AG04449 (cell line): ENCODE data around the gene FLNC.

ENCODE experiments used
- CTCF ChIA-PET: fragments of 350-600 bp; formaldehyde crosslinking; extraction: SDS; loops from one replicate; lab custom pipeline; 2021; ENCODE audit warnings: antibody characterized with exemption; lab: Yijun Ruan, JAX
- POLR2A ChIA-PET: fragments of 400-600, 350-600 bp; formaldehyde crosslinking; extraction: SDS; loops from one replicate; lab custom pipeline; 2020; ENCODE audit warnings: antibody characterized with exemption, inconsistent platforms; lab: Yijun Ruan, JAX
- DNase-seq: peaks from one replicate; pipeline ENCODE4 v3.0.0-alpha.2; 2010; ENCODE audit warnings: low read depth, low spot score
- H3K4me3 ChIP-seq: 2 replicates; pipeline ENCODE4 v1.5.1; 2011; ENCODE audit warnings: low read depth, mild to moderate bottlenecking, control low read depth, low read length
- CTCF ChIP-seq: IDR thresholded peaks from one replicate; pipeline ENCODE4 v1.5.1; 2011; ENCODE audit warnings: mild to moderate bottlenecking, moderate library complexity, low read length, control low read depth, inconsistent platforms; ENCODE audit not compliant: insufficient read depth; ENCODE audit errors: missing control alignments

Gene FLNC

DNA sequence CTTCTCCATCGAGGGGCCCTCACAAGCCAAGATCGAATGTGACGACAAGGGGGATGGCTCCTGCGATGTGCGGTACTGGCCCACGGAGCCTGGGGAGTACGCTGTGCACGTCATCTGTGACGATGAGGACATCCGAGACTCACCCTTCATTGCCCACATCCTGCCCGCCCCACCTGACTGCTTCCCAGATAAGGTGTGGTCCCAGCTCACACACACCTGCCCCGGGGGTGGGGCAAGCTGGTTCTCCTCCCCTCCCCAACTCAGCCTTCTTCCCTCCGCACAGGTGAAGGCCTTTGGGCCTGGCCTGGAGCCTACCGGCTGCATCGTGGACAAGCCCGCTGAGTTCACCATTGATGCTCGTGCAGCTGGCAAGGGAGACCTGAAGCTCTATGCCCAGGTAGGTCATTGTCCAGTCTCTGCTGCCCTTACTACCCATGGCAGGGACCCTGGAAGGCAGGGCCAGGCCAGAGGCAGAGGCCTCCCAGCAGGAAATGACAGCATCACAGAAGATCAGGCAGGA, 11.0 kb downstream of the FLNC start:
- POLR2A ChIA-PET, result no interaction called here
- no peak for DNase-seq
- CTCF ChIA-PET, result interaction anchor here (1.1 to 8.4 kb wide), 5 partner anchors 8 to 20 kb away, joined by 3 to 48 read pairs (median 8); partner anchors contain the start of gene ATP6V1F

GRCh38 chr7:128841921-128842673, 11.9 kb downstream of the FLNC start:
- no peak for DNase-seq

More for the DNA sequence above, 11.0 kb downstream of the FLNC start:
- H3K4me3 ChIP-seq, result no peak overlapping the region
- no peak for TF ChIP-seq CTCF

DNA sequence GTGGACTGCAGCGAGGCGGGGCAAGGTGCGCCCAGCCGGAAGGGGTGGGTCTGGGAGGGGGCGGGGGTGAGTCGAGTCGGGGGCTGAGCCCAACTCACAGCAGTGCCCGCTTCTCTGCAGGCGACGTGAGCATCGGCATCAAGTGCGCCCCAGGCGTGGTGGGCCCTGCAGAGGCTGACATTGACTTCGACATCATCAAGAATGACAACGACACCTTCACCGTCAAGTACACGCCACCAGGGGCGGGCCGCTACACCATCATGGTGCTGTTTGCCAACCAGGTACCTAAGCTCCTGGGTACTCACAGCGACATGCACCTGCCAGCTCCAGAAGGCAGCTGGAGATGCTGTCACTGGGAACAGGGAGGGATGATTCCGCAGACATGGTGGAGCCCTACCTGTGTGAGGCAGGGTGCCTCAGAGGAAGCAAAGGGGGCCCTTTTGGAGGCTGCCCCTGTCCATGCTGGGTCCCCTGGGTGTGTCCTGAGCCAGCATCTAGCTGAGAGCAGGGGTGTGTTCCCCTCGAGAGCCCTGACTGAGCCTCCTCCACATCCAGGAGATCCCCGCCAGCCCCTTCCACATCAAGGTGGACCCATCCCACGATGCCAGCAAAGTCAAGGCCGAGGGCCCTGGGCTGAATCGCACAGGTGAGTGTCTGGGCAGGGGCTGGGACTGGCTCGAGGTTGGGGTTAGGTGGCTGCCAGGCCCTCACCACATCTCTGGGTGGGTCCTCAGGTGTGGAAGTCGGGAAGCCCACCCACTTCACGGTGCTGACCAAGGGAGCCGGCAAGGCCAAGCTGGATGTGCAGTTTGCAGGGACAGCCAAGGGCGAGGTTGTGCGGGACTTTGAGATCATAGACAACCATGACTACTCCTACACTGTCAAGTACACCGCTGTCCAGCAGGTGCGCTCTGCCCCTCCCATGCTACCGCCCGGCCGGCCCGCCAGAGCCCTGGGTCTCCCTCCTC, 12.8 kb downstream of the FLNC start:
- ChIA-PET POLR2A (interaction anchor here (1.2 kb wide), 1 partner anchor 20 kb away, joined by 3 read pairs; the partner anchor contains the start of gene ATP6V1F), CTCF (interaction anchor here (0.6 to 8.4 kb wide), 9 partner anchors 8 to 103 kb away, joined by 3 to 48 read pairs (median 5); partner anchors contain the start of gene ATP6V1F)
- no peak overlapping the region for H3K4me3 ChIP-seq
- no peak for DNase-seq
- TF ChIP-seq CTCF, result no peak

More at GRCh38 chr7:128841921-128842673, 11.9 kb downstream of the FLNC start:
- ChIA-PET POLR2A (no interaction called here), CTCF (interaction anchor here (0.6 to 8.4 kb wide), 9 partner anchors 8 to 104 kb away, joined by 3 to 48 read pairs (median 5); partner anchors contain the start of gene ATP6V1F)
- TF ChIP-seq CTCF, result peak; percentile 69
- no peak overlapping the region for H3K4me3 ChIP-seq

DNA sequence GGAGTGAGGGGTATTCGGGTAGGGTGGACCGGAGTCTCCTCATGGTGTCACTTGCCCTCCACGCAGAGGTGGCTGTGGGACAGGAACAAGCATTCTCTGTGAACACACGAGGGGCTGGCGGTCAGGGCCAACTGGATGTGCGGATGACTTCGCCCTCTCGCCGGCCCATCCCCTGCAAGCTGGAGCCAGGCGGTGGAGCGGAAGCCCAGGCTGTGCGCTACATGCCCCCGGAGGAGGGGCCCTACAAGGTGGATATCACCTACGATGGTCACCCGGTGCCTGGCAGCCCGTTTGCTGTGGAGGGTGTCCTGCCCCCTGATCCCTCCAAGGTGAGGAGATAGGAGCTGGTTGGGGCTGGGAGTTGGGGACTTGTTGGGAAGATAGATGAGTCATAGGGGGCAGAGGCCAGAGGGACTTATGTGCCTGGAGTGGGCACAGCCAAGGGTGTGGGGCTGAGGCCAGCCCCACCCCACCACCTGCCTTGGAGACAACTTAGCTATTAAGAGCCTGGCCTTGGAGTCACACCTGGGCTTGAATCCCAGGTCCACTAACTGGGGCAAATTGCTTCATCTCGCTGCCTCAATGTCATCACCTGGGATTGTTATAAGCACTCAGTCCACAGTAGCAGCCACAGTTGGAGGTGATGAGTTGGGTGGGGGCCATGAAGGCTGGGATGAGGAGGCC, 13.9 kb downstream of the FLNC start:
- H3K4me3 ChIP-seq, result no peak overlapping the region
- ChIA-PET CTCF (interaction anchor here (1.0 to 8.4 kb wide), 4 partner anchors 10 to 17 kb away, joined by 3 to 48 read pairs (median 16); partner anchors contain the start of gene ATP6V1F), POLR2A (interaction anchor here (0.7 to 1.2 kb wide), 2 partner anchors 17 to 19 kb away, joined by 3 read pairs; partner anchors contain the start of gene ATP6V1F)
- no peak for DNase-seq
- no peak for TF ChIP-seq CTCF

- ChIA-PET CTCF (interaction anchor here (3.1 to 8.4 kb wide), 3 partner anchors 11 to 17 kb away, joined by 16 to 48 read pairs (median 17); partner anchors contain the start of gene ATP6V1F), POLR2A (interaction anchor here (0.7 kb wide), 1 partner anchor 17 kb away, joined by 3 read pairs; no protein-coding TSS in a partner anchor)
- H3K4me3 ChIP-seq, result no peak overlapping the region
- DNase-seq, result no peak
- TF ChIP-seq CTCF, result no peak
These were observed 14.6 kb downstream of the FLNC start for GRCh38 chr7:128844777-128845311.
